NCI-H2029 treated with DMSO at 0.1 percent for 48 hours (cell line): Measurements from ENCODE around the gene CDH4.

Experiments
- DNase-seq: peaks from one replicate; lab custom pipeline; 2025; lab: John Stamatoyannopoulos, UW

Gene CDH4

GRCh38 chr20:61301711-61302525, 49.9 kb downstream of the CDH4 start:
- no peak for DNase-seq

DNA sequence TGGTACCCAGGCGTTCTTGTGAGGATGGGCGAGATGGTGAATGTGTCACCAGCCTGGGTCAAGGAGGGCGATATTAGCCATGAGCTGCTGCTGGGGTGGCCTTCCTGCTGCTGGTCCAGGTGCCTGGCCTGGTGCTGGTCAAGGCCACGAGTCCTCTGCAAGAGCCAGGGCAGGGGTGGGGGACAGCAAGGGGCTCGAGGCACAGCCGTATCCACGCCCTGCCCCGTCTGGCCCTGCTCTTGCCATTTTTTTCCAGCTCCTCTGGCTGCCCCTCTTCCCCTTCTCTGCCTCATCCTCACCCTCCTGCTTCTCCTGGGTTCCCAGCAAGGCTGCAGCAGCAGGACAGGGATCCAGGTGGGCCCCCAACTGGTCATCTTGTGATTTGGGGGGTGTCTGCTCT, 51.2 kb downstream of the CDH4 start:
- no peak for DNase-seq

DNA sequence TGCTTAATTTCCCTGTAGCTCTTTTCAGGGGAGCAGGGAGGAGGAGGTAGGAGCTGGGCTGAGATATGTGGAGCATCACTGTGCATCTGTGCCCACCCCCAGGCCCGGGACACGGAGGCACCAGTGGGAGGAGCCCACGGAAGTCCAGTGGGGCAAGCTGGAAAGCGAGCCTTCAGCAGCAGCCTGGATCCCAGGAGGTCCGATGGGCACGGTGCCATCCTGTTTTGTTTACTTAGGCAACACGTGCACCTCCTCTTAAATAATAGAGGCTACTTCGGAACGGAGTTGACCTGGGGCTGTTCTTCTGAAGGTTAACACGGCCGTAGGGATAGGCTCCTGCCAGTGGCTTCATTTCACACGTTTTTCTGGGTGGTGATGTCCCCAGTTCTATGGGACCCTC, 51.6 kb downstream of the CDH4 start:
- peak; percentile 2 for DNase-seq

GRCh38 chr20:61304750-61305149, 52.7 kb downstream of the CDH4 start:
- no peak for DNase-seq

GRCh38 chr20:61306937-61307475, 54.9 kb downstream of the CDH4 start:
- no peak for DNase-seq

GRCh38 chr20:61307686-61308476, 55.8 kb downstream of the CDH4 start:
- no peak for DNase-seq

DNA sequence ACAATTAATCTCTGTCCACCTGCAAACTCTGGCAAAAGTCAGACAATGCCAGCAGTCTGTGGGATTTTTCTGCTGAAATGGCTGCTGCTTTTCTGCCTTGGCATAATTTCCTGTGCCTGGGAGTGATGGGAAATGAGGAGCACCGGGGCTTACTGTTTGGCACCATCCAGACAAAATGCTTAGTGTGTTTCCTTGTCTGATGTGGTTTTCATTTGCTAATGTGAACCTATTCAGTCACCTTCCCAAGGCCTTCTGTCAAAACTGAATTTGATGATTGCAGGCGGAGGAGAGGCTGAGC, 56.4 kb downstream of the CDH4 start:
- DNase-seq = no peak

GRCh38 chr20:61310954-61311353, 58.9 kb downstream of the CDH4 start:
- no peak for DNase-seq

GRCh38 chr20:61311656-61312387, 59.8 kb downstream of the CDH4 start:
- no peak for DNase-seq

DNA sequence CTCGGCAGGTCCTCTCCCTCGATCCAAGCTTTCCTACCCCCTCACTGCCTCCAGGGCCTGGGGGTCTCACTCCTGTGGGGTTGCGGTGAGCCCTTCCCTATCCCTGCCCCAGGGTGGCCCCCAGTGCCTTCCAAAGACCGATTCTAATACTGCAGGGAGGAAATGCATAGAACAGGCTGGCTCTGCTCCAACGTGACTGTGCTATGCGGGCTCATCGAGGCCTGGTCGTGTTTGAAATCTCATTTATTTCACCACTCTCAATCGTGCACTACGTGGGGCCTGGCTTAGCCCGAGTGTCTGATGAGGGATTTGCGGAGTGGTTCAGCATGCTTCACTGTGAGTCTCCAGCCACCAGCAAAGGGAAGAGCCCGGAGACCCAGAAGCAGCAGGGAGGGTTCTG, 60.9 kb downstream of the CDH4 start:
- no peak for DNase-seq

- DNase-seq = no peak
Measured at GRCh38 chr20:61313396-61313795, 61.3 kb downstream of the CDH4 start.

DNA sequence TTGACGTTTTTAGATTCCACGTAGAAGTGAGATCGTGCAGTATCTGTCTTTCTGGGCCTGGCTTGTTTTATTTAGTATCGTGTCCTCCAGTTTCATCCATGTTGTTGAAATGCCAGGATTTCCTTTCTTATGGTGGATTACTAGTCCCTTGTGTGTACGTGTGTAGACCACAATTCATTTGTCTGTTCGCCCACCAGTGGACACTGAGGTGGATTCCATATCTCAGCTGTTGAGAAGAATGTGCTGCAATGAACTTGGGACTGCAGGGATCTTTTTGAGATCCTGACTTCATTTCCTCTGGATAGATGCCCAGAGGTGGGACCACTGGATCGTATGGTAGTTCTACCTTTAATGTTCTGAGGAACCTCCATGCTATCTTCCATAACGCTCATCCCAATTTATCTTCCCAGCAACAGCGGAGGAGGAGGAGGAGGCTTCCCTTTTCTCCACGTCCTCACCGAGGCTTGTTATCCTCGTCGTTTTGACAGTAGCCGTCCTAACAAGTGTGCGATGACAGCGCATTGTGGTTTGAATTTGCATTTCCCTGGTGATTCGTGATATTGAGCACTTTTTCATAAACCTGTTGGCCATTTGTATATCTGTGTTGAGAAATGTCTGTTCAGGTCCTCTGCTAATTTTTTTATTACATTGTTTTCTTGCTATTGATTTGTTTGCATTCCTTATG, 62.4 kb downstream of the CDH4 start:
- DNase-seq = no peak

DNA sequence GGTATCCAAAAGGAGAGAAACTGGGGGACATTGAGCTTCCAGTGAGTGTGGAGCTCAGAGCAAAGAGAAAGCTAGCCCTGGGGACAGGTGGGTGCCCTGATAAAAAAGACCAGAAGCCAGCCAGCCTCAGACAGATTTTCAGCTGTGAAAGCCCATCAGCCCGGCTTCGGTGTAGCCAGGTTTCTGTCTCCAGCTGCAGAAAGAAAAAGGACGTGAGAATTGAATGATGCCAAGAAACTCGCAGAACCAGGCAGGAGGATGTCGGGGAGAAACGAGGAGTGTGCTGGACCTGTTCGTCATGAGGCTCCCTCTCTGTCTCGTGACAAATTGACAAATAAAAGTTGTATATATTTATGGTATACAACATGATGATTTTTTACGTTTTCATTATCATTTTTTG, 63.3 kb downstream of the CDH4 start:
- DNase-seq = no peak

- no peak for DNase-seq
Measured at GRCh38 chr20:61316346-61316745, 64.3 kb downstream of the CDH4 start.

GRCh38 chr20:61317966-61318530, 66.0 kb downstream of the CDH4 start:
- no peak for DNase-seq

GRCh38 chr20:61320691-61321425, 68.8 kb downstream of the CDH4 start:
- DNase-seq = no peak

DNA sequence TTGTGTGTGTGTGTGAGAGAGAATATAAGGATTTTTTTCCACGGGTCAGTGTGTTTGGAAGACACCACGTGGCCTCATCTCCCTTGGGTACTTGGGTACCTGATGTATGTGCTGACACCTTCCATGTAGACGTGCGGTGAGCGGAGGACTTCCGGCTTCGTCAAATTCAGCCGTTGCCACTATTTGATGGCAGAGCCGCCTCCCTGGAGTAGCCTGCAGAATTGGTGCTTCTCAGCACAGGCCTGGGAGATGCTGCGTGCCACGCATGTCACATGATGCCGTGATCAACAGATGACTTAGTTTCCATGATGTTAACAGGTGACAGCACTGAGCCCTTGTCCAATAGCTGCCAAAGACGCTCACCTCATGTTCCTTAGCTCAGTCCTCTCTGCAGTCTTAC, 69.4 kb downstream of the CDH4 start:
- DNase-seq = no peak

DNA sequence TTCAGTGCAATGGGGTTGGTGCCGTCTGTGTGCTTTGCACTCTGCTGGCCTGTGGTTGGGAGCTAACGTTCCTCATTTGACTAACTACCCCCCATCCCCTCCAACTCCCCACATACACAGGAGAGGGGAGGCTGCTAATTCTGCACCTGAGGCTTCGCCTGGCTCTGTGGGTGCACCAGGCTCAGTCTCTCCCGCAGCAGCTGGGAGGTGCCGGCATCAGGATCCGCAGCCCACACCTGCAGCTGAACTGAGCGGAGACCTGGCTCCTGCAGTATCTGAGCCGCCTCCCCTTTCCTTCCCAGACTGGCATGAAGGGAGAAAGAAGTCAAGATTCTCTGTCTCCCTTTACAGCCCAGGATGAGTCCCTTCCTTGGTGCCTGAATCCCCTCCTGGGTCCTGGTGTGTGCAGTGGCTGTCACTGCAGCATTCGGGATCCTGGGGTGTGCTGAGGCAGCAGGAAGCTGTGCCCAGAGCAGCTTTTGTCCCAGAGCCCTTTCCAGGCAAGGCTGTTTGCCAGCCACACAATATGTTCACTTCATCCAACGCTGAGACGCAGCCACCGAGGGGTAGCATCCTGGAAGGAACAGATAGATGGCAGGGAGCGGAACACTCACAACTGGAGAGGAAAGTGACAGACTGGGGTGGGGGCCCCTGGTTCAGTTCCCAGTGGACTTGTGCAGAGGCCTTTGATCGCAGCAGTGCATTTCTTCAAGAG, 70.2 kb downstream of the CDH4 start:
- no peak for DNase-seq

- DNase-seq = no peak
Measured at GRCh38 chr20:61324906-61325305, 72.8 kb downstream of the CDH4 start.

- no peak for DNase-seq
Measured at GRCh38 chr20:61325718-61326117, 73.7 kb downstream of the CDH4 start.
